ENCODE data around the gene SMYD3.

SMYD3 gene

DNA sequence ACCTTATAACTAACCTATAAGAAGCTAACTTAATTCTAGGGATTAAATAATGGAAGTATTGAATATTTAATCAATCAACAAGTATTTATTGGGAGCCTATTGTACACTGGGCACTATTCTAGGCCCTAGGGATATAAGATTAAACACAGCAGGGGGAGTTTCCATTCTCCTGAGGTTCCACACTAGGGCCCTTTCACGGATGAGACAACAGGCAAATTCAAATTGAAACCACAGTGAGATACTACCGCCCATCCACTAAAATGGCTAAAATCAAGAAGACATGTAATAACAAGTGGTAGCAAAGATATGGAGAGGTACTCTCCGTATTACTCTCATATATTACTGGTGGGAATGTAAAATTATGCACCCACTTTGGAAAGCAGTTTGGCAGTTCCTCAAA, 677.9 kb downstream of the SMYD3 start (continued):
- TF ChIP-seq ZNF596 (tag by site-specific recombination; IDR thresholded peaks at IDR 0.05) = no peak
- no peak for TF ChIP-seq ZFP69B (tag by site-specific recombination; IDR thresholded peaks at IDR 0.05)
- TF ChIP-seq ZNF548 (tag by site-specific recombination; IDR thresholded peaks at IDR 0.05) = no peak
- no peak for TF ChIP-seq ZBTB20 (tag by site-specific recombination; IDR thresholded peaks at IDR 0.05)
- TF ChIP-seq ZNF280C (tag by site-specific recombination; IDR thresholded peaks at IDR 0.05) = no peak
- TF ChIP-seq ZNF292 (tag by site-specific recombination; IDR thresholded peaks at IDR 0.05; ENCODE audit: borderline replicate concordance, low read depth) = no peak
- no peak for TF ChIP-seq ZNF184 (tag by site-specific recombination; IDR thresholded peaks at IDR 0.05)

GRCh38 chr1:245827301-245827700, 679.8 kb downstream of the SMYD3 start:
- Histone ChIP-seq H3K9me3 (ENCODE audit: control insufficient read depth, insufficient read depth, low read depth, low read length) (no peaks in the 10 kb centered on the region), H3K4me3 (ENCODE audit: low read depth, low read length) (no peak overlapping the region), H3K4me1 (ENCODE audit: control insufficient read depth, insufficient read depth, low read length) (no peaks in the 10 kb centered on the region), H3K36me3 (ENCODE audit: control insufficient read depth in 2 of 2, insufficient read depth in 1 of 2, low read length in 2 of 2) (no peaks in the 10 kb centered on the region), H3K27ac (ENCODE audit: extremely low read depth, low read depth, low read length) (no peak overlapping the region)
- TF ChIP-seq RBAK (tag by site-specific recombination; IDR thresholded peaks at IDR 0.05) (no peak), ZNF16 (tag by site-specific recombination; IDR thresholded peaks at IDR 0.05; ENCODE audit: low read depth) (no peak)
- CTCF ChIA-PET = no interaction called here
- POLR2A ChIA-PET = no interaction called here

GRCh38 chr1:245825128-245825901, 681.8 kb downstream of the SMYD3 start:
- H3K4me1 ChIP-seq (ENCODE audit: control insufficient read depth, insufficient read depth, low read length) = no peaks in the 10 kb centered on the region
- no peaks in the 10 kb centered on the region for H3K9me3 ChIP-seq (ENCODE audit: control insufficient read depth, insufficient read depth, low read depth, low read length)
- H3K27ac ChIP-seq (ENCODE audit: extremely low read depth, low read depth, low read length) = no peak overlapping the region
- no peak overlapping the region for H3K4me3 ChIP-seq (ENCODE audit: low read depth, low read length)
- no peaks in the 10 kb centered on the region for H3K36me3 ChIP-seq (ENCODE audit: control insufficient read depth in 2 of 2, insufficient read depth in 1 of 2, low read length in 2 of 2)
- ChIA-PET POLR2A (no interaction called here), CTCF (no interaction called here)
- TF ChIP-seq ZNF324 (tag by site-specific recombination; IDR thresholded peaks at IDR 0.05) = no peak
- TF ChIP-seq, protein P1, sequence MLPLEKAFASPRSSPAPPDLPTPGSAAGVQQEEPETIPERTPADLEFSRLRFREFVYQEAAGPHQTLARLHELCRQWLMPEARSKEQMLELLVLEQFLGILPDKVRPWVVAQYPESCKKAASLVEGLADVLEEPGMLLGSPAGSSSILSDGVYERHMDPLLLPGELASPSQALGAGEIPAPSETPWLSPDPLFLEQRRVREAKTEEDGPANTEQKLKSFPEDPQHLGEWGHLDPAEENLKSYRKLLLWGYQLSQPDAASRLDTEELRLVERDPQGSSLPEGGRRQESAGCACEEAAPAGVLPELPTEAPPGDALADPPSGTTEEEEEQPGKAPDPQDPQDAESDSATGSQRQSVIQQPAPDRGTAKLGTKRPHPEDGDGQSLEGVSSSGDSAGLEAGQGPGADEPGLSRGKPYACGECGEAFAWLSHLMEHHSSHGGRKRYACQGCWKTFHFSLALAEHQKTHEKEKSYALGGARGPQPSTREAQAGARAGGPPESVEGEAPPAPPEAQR (tag by site-specific recombination; IDR thresholded peaks at IDR 0.05) = no peak
- TF ChIP-seq ZNF513 (tag by site-specific recombination; IDR thresholded peaks at IDR 0.05) = no peak
- TF ChIP-seq ZSCAN30 (tag by site-specific recombination; IDR thresholded peaks at IDR 0.05) = no peak
- TF ChIP-seq ZNF223 (tag by site-specific recombination; IDR thresholded peaks at IDR 0.05) = no peak
- TF ChIP-seq, protein P2, sequence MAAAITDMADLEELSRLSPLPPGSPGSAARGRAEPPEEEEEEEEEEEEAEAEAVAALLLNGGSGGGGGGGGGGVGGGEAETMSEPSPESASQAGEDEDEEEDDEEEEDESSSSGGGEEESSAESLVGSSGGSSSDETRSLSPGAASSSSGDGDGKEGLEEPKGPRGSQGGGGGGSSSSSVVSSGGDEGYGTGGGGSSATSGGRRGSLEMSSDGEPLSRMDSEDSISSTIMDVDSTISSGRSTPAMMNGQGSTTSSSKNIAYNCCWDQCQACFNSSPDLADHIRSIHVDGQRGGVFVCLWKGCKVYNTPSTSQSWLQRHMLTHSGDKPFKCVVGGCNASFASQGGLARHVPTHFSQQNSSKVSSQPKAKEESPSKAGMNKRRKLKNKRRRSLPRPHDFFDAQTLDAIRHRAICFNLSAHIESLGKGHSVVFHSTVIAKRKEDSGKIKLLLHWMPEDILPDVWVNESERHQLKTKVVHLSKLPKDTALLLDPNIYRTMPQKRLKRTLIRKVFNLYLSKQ (tag by site-specific recombination; IDR thresholded peaks at IDR 0.05; ENCODE audit: borderline replicate concordance) = no peak
- no peak for TF ChIP-seq ZNF544 (tag by site-specific recombination; IDR thresholded peaks at IDR 0.05)
- no peak for TF ChIP-seq ZNF132 (tag by site-specific recombination; IDR thresholded peaks at IDR 0.05; ENCODE audit: borderline replicate concordance)
- no peak for TF ChIP-seq ZNF416 (tag by site-specific recombination; IDR thresholded peaks at IDR 0.05)
- TF ChIP-seq ZNF518A (tag by site-specific recombination; conservative IDR thresholded peaks at IDR 0.05; ENCODE audit: low read depth) = no peak
- no peak for TF ChIP-seq ZBTB48 (tag by site-specific recombination; IDR thresholded peaks at IDR 0.05)
- TF ChIP-seq TRIM28 (IDR thresholded peaks at IDR 0.05; ENCODE audit: borderline replicate concordance, low read length) = no peak
- no peak for TF ChIP-seq ZNF658 (tag by site-specific recombination; IDR thresholded peaks at IDR 0.05)
